ENCODE measurements around the gene PPP2R3A. TPM values are rescaled to one million over a fixed set of nuclear protein-coding genes. Genes with fewer than 3 reads are reported as not detected.
"Not testable (repeated sequence)": the region's sequence is repeated elsewhere in the genome, so short reads cannot be mapped to it uniquely, and the experiment has no call there.

PPP2R3A gene
- total and polyA plus RNA-seq, 2 experiments from 2014 or later, result 18.3 to 43.9 TPM

GRCh38 chr3:135929670-135930069 lies 35.9 kb upstream of the PPP2R3A start:
- peak in 1 of 2 donors; percentile 48 for DNase-seq (ENCODE audit: low read depth in 1 of 2, low spot score in 1 of 2)
- Histone ChIP-seq H3K9me3 (ENCODE audit: low read depth) (no peaks in the 10 kb centered on the region), H3K4me1 (ENCODE audit: low read depth) (peaks cover 2% of the 10 kb centered on the region), H3K27ac (no peak overlapping the region), H3K4me3 (no peak overlapping the region), H3K36me3 (no peaks in the 10 kb centered on the region), H3K27me3 (no peaks in the 10 kb centered on the region)
- TF ChIP-seq CTCF (IDR thresholded peaks at IDR 0.05; ENCODE audit: low read depth, low read length), result no peak

GRCh38 chr3:135930255-135930654 lies 35.3 kb upstream of the PPP2R3A start:
- TF ChIP-seq CTCF (IDR thresholded peaks at IDR 0.05; ENCODE audit: low read depth, low read length), result no peak
- Histone ChIP-seq H3K9me3 (ENCODE audit: low read depth) (no peaks in the 10 kb centered on the region), H3K36me3 (no peaks in the 10 kb centered on the region), H3K4me3 (no peak overlapping the region), H3K27ac (no peak overlapping the region), H3K27me3 (no peaks in the 10 kb centered on the region), H3K4me1 (ENCODE audit: low read depth) (peaks cover 2% of the 10 kb centered on the region)
- DNase-seq (ENCODE audit: low read depth in 1 of 2, low spot score in 1 of 2), result peak in 1 of 2 donors; percentile 23

GRCh38 chr3:135935171-135935570 lies 30.4 kb upstream of the PPP2R3A start:
- not testable (repeated sequence) for H3K4me1 ChIP-seq (ENCODE audit: low read depth); DNase-seq (ENCODE audit: low read depth in 1 of 2, low spot score in 1 of 2); H3K9me3 ChIP-seq (ENCODE audit: low read depth); H3K27ac ChIP-seq; H3K4me3 ChIP-seq; H3K36me3 ChIP-seq; H3K27me3 ChIP-seq

- not testable (repeated sequence) for H3K9me3 ChIP-seq (ENCODE audit: low read depth); H3K36me3 ChIP-seq; H3K27me3 ChIP-seq; H3K4me1 ChIP-seq (ENCODE audit: low read depth); H3K4me3 ChIP-seq; DNase-seq (ENCODE audit: low read depth in 1 of 2, low spot score in 1 of 2); H3K27ac ChIP-seq
Observed at GRCh38 chr3:135937766-135938165, 27.8 kb upstream of the PPP2R3A start.

GRCh38 chr3:135944831-135945230 lies 20.7 kb upstream of the PPP2R3A start:
- Histone ChIP-seq H3K36me3 (no peaks in the 10 kb centered on the region), H3K9me3 (ENCODE audit: low read depth) (no peaks in the 10 kb centered on the region), H3K4me3 (no peak overlapping the region), H3K27me3 (no peaks in the 10 kb centered on the region), H3K27ac (no peak overlapping the region), H3K4me1 (ENCODE audit: low read depth) (no peaks in the 10 kb centered on the region)
- TF ChIP-seq CTCF (IDR thresholded peaks at IDR 0.05; ENCODE audit: low read depth, low read length), result no peak
- no peak for DNase-seq (ENCODE audit: low read depth in 1 of 2, low spot score in 1 of 2)

- no peaks in the 10 kb centered on the region for H3K27me3 ChIP-seq
- no peak overlapping the region for H3K4me3 ChIP-seq
- no peak for TF ChIP-seq CTCF (IDR thresholded peaks at IDR 0.05; ENCODE audit: low read depth, low read length)
- H3K4me1 ChIP-seq (ENCODE audit: low read depth), result no peaks in the 10 kb centered on the region
- H3K36me3 ChIP-seq, result no peaks in the 10 kb centered on the region
- DNase-seq (ENCODE audit: low read depth in 1 of 2, low spot score in 1 of 2), result no peak
- no peak overlapping the region for H3K27ac ChIP-seq
- H3K9me3 ChIP-seq (ENCODE audit: low read depth), result no peaks in the 10 kb centered on the region
Observed at GRCh38 chr3:135950941-135951340, 14.6 kb upstream of the PPP2R3A start.
